Right lobe of liver (tissue), 4 donors: ENCODE measurements around the gene BCL7C.

Experiments
- CTCF ChIP-seq, 4 donors: fragments of 200-600 bp in 3 of 4; fragments of 450-650 bp in 1 of 4; IDR thresholded peaks; one replicate each; pipeline versions ENCODE4 v1.5.1 to v1.8.0; 2016 to 2022; ENCODE audit warnings: antibody characterized with exemption in 4 of 4, mild to moderate bottlenecking in 2 of 4
- POLR2A ChIP-seq: fragments of 450-650 bp; IDR thresholded peaks from one replicate; pipeline ENCODE4 v1.6.1; 2017; ENCODE audit warnings: antibody characterized with exemption, mild to moderate bottlenecking
- donor health status: DM: no; HTN: no; CAD: no.
- donor health status: DM: no; HTN: no; CAD: no.
- donor health status: DM: no; HTN: yes; CAD: no.

- TF ChIP-seq POLR2A, result no peak
- no peak for TF ChIP-seq CTCF (IDR thresholded peaks at IDR 0.05)
Measured at GRCh38 chr16:30928390-30928789, 34.5 kb upstream of the BCL7C start.
